Inferior parietal cortex (tissue), 1 donor: ENCODE measurements around the gene BRCA2.

ENCODE experiments used
- DNase-seq: peaks from one replicate; pipeline ENCODE4 v3.0.0-alpha.2; 2016; ENCODE audit errors: extremely low spot score

BRCA2 gene

GRCh38 chr13:32384702-32385101 is 69.4 kb downstream of the BRCA2 start:
- DNase-seq: no peak

- DNase-seq: no peak
These were observed 70.1 kb downstream of the BRCA2 start for GRCh38 chr13:32385410-32385809.

- no peak for DNase-seq
These were observed 74.7 kb downstream of the BRCA2 start for GRCh38 chr13:32390048-32390447.

GRCh38 chr13:32390484-32390883 is 75.2 kb downstream of the BRCA2 start:
- no peak for DNase-seq

GRCh38 chr13:32391101-32391619 is 75.9 kb downstream of the BRCA2 start:
- no peak for DNase-seq

GRCh38 chr13:32403108-32403507 is 87.8 kb downstream of the BRCA2 start:
- no peak for DNase-seq

GRCh38 chr13:32407854-32408253 is 92.5 kb downstream of the BRCA2 start:
- no peak for DNase-seq

GRCh38 chr13:32408296-32409000 is 93.1 kb downstream of the BRCA2 start:
- DNase-seq: no peak

- no peak for DNase-seq
These were observed 93.6 kb downstream of the BRCA2 start for GRCh38 chr13:32409001-32409313.

GRCh38 chr13:32409561-32410421 is 94.5 kb downstream of the BRCA2 start:
- DNase-seq: no peak

GRCh38 chr13:32413284-32413683 is 98.0 kb downstream of the BRCA2 start:
- DNase-seq: no peak

GRCh38 chr13:32414580-32414979 is 99.3 kb downstream of the BRCA2 start:
- DNase-seq: no peak

GRCh38 chr13:32415019-32415418 is 99.7 kb downstream of the BRCA2 start:
- no peak for DNase-seq

GRCh38 chr13:32417995-32418394 is 102.7 kb downstream of the BRCA2 start:
- DNase-seq: no peak

- no peak for DNase-seq
These were observed 104.6 kb downstream of the BRCA2 start for GRCh38 chr13:32419862-32420261.

GRCh38 chr13:32423592-32423991 is 108.3 kb downstream of the BRCA2 start:
- DNase-seq: no peak

GRCh38 chr13:32425158-32425557 is 109.8 kb downstream of the BRCA2 start:
- no peak for DNase-seq

GRCh38 chr13:32426191-32426989 is 111.1 kb downstream of the BRCA2 start:
- DNase-seq: no peak

GRCh38 chr13:32426990-32427851 is 111.9 kb downstream of the BRCA2 start:
- no peak for DNase-seq

GRCh38 chr13:32427852-32428580 is 112.7 kb downstream of the BRCA2 start, which contains the start of gene N4BP2L1:
Gene N4BP2L1, minus strand, starts transcription at chr13:32428130. Its CDS starts 48 bp downstream, at chr13:32428082.
- DNase-seq: peak; percentile 74
